AG04449 (cell line): ENCODE results near the gene TMCO1.
"Not testable (repeated sequence)": the region's sequence is repeated elsewhere in the genome, so short reads cannot be mapped to it uniquely, and the experiment has no call there.

Experiments used
- CTCF ChIA-PET: fragments of 350-600 bp; formaldehyde crosslinking; extraction: SDS; loops from one replicate; lab custom pipeline; 2021; ENCODE audit warnings: antibody characterized with exemption; lab: Yijun Ruan, JAX
- POLR2A ChIA-PET: fragments of 400-600, 350-600 bp; formaldehyde crosslinking; extraction: SDS; loops from one replicate; lab custom pipeline; 2020; ENCODE audit warnings: antibody characterized with exemption, inconsistent platforms; lab: Yijun Ruan, JAX
- DNase-seq: peaks from one replicate; pipeline ENCODE4 v3.0.0-alpha.2; 2010; ENCODE audit warnings: low read depth, low spot score
- H3K4me3 ChIP-seq: 2 replicates; pipeline ENCODE4 v1.5.1; 2011; ENCODE audit warnings: low read depth, mild to moderate bottlenecking, control low read depth, low read length
- CTCF ChIP-seq: IDR thresholded peaks from one replicate; pipeline ENCODE4 v1.5.1; 2011; ENCODE audit warnings: mild to moderate bottlenecking, moderate library complexity, low read length, control low read depth, inconsistent platforms; ENCODE audit not compliant: insufficient read depth; ENCODE audit errors: missing control alignments

The TMCO1 gene

GRCh38 chr1:165799387-165799786 is 30.7 kb upstream of the TMCO1 start:
- TF ChIP-seq CTCF, result no peak
- ChIA-PET CTCF (no interaction called here), POLR2A (no interaction called here)
- no peak overlapping the region for H3K4me3 ChIP-seq
- no peak for DNase-seq

- H3K4me3 ChIP-seq, result no peak overlapping the region
- CTCF ChIA-PET, result no interaction called here
- TF ChIP-seq CTCF, result no peak
- DNase-seq, result no peak
- POLR2A ChIA-PET, result no interaction called here
Measured at GRCh38 chr1:165795894-165796293, 27.2 kb upstream of the TMCO1 start.

- POLR2A ChIA-PET, result no interaction called here
- CTCF ChIA-PET, result no interaction called here
- no peak overlapping the region for H3K4me3 ChIP-seq
- no peak for TF ChIP-seq CTCF
- DNase-seq, result no peak
Measured at GRCh38 chr1:165793951-165794350, 25.3 kb upstream of the TMCO1 start.

- ChIA-PET POLR2A (no interaction called here), CTCF (no interaction called here)
- no peak overlapping the region for H3K4me3 ChIP-seq
- no peak for TF ChIP-seq CTCF
- DNase-seq, result no peak
Measured at GRCh38 chr1:165787741-165788140, 19.1 kb upstream of the TMCO1 start.

- CTCF ChIA-PET, result interaction anchor here (1.0 kb wide), 1 partner anchor 131 kb away, joined by 3 read pairs; no protein-coding TSS in a partner anchor
- POLR2A ChIA-PET, result not testable (repeated sequence)
Measured at GRCh38 chr1:165783519-165783918, 14.9 kb upstream of the TMCO1 start.

GRCh38 chr1:165778197-165778596 is 9.5 kb upstream of the TMCO1 start:
- DNase-seq, H3K4me3 ChIP-seq, CTCF ChIA-PET, POLR2A ChIA-PET: not testable (repeated sequence)

More at GRCh38 chr1:165783519-165783918, 14.9 kb upstream of the TMCO1 start:
- DNase-seq, H3K4me3 ChIP-seq: not testable (repeated sequence)

- CTCF ChIA-PET, result no interaction called here
- POLR2A ChIA-PET, result interaction anchor here (0.7 kb wide), 1 partner anchor 43 kb away, joined by 3 read pairs; no protein-coding TSS in a partner anchor
- TF ChIP-seq CTCF, result no peak
- DNase-seq, result peak; percentile 50
- H3K4me3 ChIP-seq, result no peak overlapping the region
Measured at GRCh38 chr1:165773324-165773965, 4.8 kb upstream of the TMCO1 start.
